HT-29 (cell line): ENCODE results near the gene NCS1. TPM values are rescaled to one million over a fixed set of nuclear protein-coding genes. Genes with fewer than 3 reads are reported as not detected.

Experiments used
- DNase-seq: peaks from one replicate; pipeline ENCODE4 v3.0.0-alpha.2; 2015; ENCODE audit warnings: low spot score
- total RNA-seq: library from RNA; depleted of rRNA; stranded (reverse); fragments of >200 nt; shearing (Covaris generic); gene quantifications from 2 replicates; pipeline ENCODE4 v1.2.3, GENCODE V29; 2014

Gene NCS1
- total RNA-seq, 1 experiment from 2014 or later = 6.9 TPM

DNA sequence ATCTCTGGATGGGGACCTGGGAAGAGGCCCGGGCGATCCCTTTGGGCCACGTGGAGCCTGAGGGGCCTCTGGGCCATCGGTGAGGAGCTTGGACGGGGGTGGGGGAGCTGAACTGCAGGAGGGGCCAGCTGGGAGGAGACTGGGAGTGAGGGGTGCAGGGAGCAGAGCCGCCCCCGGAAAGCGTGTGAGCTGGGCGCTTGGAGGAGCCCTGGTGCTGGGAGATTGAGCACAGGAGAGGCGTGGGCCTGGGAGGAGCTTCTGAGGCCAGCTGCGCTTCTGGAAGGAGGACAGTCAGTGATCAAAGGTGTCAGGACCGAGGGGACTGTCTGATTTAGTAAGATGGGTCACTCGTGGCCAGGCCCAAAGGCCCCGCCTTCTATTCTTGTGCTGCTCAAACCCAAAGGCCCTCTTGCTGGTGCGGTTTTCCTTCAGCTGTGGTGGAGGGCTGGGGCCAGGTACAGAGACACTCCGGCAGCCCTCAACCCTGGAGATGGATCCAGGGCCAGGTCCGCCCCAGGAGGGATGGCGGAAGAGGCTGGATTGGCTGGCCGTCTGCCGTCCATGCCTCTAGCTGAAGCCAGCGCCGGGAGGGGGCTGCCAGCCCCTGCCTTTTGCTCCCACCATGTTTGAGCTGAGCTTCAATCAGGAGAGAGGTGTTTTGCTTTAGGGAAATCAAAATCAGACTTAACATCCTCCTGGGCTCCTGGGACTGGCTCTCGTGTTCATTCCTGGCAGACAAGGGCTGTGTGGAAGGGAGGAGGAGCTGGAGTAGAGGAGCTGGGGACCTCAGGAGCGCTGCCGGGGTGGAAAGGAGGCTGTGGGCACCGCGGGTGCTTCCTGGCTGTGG lies 21.6 kb downstream of the NCS1 start:
- DNase-seq = no peak

DNA sequence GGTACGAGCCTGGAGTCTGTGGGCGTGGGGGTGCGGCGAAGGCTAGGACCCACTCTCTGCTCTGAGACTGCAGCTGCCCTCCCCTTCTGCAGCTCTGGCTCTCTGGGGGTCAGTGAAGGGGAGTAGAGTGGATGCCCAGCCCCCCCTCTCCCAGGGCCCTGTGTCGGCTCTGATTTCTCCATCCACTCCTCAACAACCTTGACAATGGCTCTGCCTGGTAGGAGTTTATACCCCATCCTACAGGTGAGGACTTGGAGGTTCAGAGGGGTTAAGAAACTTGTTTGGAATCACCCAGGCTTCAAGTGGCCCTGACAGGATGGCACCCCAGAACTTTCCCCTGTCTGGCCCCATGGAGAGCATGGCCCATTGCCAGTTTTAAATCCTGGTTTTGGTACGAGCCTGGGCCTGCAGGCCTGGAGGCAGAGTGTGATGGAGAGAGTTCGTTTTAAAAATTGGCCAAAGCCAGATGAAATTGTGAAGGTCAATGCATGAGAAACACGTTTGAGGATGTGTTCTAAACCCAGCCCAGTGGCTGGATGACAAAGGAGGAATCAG lies 22.3 kb downstream of the NCS1 start:
- no peak for DNase-seq

DNA sequence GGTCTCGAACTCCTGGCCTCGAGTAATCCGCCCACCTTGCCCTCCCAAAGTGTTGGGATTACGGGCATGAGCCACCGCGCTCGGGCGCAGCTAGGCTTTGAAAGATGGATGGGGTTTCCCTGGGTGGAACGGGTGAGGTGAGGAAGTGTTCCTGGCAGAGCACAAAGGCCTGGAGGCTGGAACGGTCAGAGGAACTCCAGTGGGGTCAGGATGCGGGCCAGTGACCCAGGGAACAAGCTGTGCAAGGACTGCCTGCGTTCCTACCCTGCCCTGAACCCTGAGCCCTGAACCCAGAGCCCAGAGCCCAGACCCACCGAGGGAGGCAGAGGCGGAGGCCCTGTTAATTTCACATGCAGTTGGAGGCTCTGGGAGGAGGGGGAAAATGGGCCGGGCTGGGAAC lies 23.4 kb downstream of the NCS1 start:
- no peak for DNase-seq

GRCh38 chr9:130196643-130197042 lies 24.4 kb downstream of the NCS1 start:
- DNase-seq = no peak

- DNase-seq = no peak
Measured at GRCh38 chr9:130197386-130197785, 25.2 kb downstream of the NCS1 start.

DNA sequence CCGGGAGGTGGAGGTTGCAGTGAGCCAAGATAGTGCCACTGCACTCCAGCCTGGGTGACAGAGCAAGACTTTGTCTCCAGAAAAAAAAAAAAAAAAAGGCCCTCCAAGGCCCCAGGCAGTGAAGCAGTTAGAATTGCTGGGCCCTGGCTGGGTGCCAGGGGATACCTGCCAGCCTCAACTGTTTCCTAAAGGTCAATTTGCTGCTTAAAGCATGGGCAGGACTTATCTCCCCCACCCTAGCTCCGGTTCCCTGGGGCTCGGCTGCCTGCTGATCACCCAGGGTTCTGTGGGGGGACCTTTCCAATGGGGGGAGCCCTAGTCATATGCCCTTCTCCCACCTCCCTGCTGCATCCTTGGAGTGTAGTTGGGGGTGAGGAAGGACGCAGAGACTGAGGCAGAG lies 25.7 kb downstream of the NCS1 start:
- DNase-seq = no peak

GRCh38 chr9:130198501-130199179 lies 26.4 kb downstream of the NCS1 start:
- no peak for DNase-seq

DNA sequence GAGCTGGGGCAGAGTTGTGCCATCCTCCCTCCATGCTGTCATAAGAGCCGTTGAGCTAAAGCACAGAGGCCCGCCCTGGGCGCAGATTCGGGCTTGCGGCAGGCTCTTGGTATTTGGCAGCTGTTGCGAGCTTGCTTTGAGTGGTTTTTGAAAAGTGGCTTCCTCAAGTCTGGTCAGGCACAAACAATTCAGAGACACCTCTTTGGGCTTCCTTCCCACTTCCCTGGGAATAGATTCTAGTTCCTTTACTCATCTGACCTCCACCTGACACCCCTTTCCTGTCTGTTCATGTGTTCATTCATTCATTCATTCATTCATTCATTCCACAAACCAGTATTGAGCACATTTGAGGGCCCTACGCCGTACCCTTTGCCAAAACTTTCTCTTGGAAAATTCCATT lies 27.4 kb downstream of the NCS1 start:
- DNase-seq = no peak

GRCh38 chr9:130200038-130200849 lies 28.0 kb downstream of the NCS1 start:
- DNase-seq = no peak

DNA sequence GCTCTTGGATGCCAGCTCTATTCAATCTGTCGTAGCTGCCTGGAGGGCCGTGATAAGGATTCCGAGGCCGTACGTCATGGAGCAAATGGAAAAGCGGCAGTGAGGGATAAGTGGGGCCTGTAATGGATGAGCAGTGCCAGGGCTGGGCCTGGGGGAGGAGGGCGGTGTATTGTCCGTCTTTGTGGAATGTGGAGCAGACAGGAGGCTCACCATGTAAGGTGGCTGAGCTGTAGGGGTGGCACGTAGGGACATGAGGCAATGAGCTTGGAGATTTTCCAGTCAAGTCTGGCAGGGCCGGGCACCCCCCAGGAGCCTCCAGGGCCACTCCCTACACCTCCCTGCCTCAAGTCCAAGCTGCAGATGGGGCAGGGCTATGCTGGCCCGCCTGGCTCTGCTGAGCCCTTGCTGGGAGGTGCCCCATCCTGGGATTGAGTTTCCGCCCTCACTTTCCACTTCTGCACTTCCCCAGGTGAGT lies 29.2 kb downstream of the NCS1 start:
- DNase-seq = no peak

- DNase-seq = no peak
Measured at GRCh38 chr9:130201974-130202373, 29.8 kb downstream of the NCS1 start.

- DNase-seq = no peak
Measured at GRCh38 chr9:130204341-130204740, 32.1 kb downstream of the NCS1 start.

GRCh38 chr9:130204959-130205358 lies 32.8 kb downstream of the NCS1 start:
- DNase-seq = no peak

DNA sequence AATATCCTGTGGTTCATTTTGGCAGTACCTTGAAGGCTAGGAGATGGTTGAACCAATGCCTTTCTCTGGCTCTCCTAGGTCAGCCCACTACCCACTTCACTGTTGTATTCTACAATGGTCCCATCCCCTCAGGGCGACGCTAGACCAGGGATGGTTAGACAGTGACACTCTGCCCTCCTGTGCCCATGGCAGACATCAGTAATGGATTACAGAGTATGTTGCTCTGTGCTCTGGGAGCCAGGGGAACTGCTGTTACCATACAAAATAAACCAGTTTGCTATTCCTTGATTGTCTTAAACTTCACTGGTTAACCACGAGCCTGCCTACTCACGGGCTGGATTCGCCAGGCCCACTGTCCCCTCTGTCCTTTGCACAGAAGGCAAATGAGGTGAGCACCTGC lies 33.7 kb downstream of the NCS1 start:
- DNase-seq = no peak

- DNase-seq = no peak
Measured at GRCh38 chr9:130206579-130206978, 34.4 kb downstream of the NCS1 start.

GRCh38 chr9:130207241-130207992 lies 35.2 kb downstream of the NCS1 start:
- no peak for DNase-seq

DNA sequence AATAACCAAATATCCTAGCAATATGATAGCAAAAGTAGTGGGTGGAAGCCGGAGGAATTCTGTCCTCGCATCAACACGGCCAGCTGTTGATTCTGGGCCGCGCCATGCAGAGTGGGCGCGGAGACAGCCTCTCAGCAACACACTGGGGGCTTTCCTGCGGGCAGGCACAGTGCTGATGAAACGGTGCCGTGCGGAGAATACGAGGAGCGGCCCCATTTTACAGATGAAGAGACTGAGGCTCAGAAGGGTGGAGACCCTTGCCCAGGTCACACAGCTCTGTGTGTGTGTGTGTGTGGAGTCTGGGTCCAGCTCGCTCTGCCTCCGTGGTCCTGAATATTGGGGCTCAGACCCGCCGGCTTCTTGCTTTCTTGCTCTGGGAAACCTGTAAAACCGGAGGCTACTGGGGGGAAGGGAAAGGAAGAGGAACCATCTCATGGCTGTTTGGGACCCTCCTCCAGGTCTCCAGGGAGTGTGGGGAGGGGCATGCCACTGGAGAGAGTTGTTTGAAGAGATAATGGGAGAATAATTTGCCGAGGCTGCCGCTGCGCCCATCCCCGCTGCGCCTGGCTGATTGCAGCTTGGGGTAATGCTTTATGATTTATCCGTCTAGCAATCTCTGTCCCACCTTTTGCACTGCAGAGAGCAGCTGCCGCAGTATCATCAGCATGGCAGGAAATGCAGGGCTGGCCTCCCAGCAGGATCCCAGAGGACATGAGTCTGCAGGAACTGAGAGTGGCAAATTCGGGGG lies 36.6 kb downstream of the NCS1 start:
- no peak for DNase-seq

DNA sequence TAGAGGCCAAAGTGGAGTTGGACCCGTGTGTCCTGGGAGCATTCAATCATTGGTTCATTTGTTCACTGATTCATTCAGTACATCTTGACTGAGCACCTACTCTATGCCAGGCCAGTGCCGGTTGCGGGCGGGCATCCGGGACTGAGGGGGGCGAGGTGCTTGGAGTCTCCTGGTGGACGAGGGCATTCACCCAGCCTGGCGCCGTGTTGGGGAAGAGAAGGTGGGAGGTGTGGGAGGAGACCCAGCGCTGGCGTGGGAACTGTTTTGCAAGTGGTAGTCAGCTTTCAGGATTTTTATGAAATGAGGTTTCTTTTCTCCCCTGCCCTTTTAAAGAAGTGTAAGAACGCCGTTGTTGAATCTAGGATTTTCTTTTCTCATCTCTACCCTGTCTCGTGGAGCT lies 37.2 kb downstream of the NCS1 start:
- no peak for DNase-seq

DNA sequence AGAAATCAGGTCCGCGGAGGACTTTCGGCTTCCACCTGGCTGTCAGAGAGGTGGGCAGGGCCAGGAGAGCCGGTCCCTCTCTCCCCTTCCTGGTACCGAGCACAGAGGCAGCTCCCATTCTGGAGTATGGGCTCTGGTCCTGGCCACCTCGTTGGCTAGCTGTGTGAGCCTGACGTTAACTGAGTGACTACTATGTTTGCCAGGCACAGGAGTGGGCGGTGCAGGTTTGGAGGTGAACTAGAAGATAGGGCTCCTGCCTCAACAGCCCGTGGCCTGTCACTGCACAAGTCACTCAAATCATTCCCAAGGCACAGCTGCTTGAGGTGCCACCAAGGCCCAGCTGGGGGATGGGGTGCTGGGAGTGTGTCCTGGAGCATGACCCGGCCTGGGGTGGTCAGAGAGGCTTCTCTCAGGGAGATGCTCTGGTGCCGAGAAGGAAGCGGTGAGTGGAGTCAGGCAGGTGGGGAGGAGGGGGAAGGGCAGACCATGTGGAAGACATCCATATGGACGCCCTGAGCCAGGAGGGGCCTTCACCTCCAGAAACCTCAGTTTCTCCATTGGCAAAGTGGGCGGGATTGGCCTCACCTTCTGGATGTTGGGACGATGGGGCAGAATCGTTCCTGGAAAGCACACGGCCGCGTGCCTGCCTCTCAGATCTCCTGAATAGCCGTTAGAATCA lies 39.5 kb downstream of the NCS1 start:
- DNase-seq = no peak
